SIG-M5 (cell line): ENCODE data around the gene ATRNL1.
"Not testable (repeated sequence)": the region's sequence is repeated elsewhere in the genome, so short reads cannot be mapped to it uniquely, and the experiment has no call there.

Experiments used
- DNase-seq: peaks from one replicate; lab custom pipeline; 2025; lab: John Stamatoyannopoulos, UW

ATRNL1 gene

GRCh38 chr10:115092555-115093285 is 445 bp upstream of the ATRNL1 start:
- DNase-seq: no peak

GRCh38 chr10:115093776-115094408 is 727 bp downstream of the ATRNL1 start:
- no peak for DNase-seq

GRCh38 chr10:115094416-115095140 is 1.4 kb downstream of the ATRNL1 start:
- no peak for DNase-seq

- no peak for DNase-seq
Measured at GRCh38 chr10:115095758-115096157, 2.6 kb downstream of the ATRNL1 start.

GRCh38 chr10:115103700-115104099 is 10.5 kb downstream of the ATRNL1 start:
- DNase-seq: no peak

- not testable (repeated sequence) for DNase-seq
Measured at GRCh38 chr10:115105411-115105810, 12.2 kb downstream of the ATRNL1 start.

GRCh38 chr10:115107830-115108229 is 14.7 kb downstream of the ATRNL1 start:
- DNase-seq: no peak

GRCh38 chr10:115117301-115117700 is 24.1 kb downstream of the ATRNL1 start:
- DNase-seq: no peak

- no peak for DNase-seq
Measured at GRCh38 chr10:115118346-115118745, 25.2 kb downstream of the ATRNL1 start.

GRCh38 chr10:115125505-115125904 is 32.3 kb downstream of the ATRNL1 start:
- DNase-seq: no peak

- no peak for DNase-seq
Measured at GRCh38 chr10:115129752-115130151, 36.6 kb downstream of the ATRNL1 start.

GRCh38 chr10:115136616-115137015 is 43.5 kb downstream of the ATRNL1 start:
- no peak for DNase-seq

- DNase-seq: no peak
Measured at GRCh38 chr10:115141254-115141653, 48.1 kb downstream of the ATRNL1 start.

GRCh38 chr10:115157357-115157756 is 64.2 kb downstream of the ATRNL1 start:
- DNase-seq: no peak

GRCh38 chr10:115163129-115163528 is 70.0 kb downstream of the ATRNL1 start:
- DNase-seq: no peak

GRCh38 chr10:115164220-115164619 is 71.1 kb downstream of the ATRNL1 start:
- DNase-seq: no peak

GRCh38 chr10:115167751-115168150 is 74.6 kb downstream of the ATRNL1 start:
- no peak for DNase-seq

- DNase-seq: no peak
Measured at GRCh38 chr10:115171392-115171960, 78.3 kb downstream of the ATRNL1 start.

GRCh38 chr10:115173915-115174443 is 80.8 kb downstream of the ATRNL1 start:
- no peak for DNase-seq

GRCh38 chr10:115207276-115207675 is 114.1 kb downstream of the ATRNL1 start:
- not testable (repeated sequence) for DNase-seq

GRCh38 chr10:115209133-115209532 is 116.0 kb downstream of the ATRNL1 start:
- DNase-seq: no peak

- no peak for DNase-seq
Measured at GRCh38 chr10:115214829-115215228, 121.7 kb downstream of the ATRNL1 start.
